PC-9 (cell line): ENCODE data around the gene TCEANC2.

Source experiments
- EZH2 ChIP-seq: fragments of 200-600 bp; sonication (generic); IDR thresholded peaks from 2 replicates; pipeline ENCODE4 v1.8.0; 2017; ENCODE audit warnings: antibody characterized with exemption, low read depth
- TF ChIP-seq, protein P1 (sequence below): fragments of 200-600 bp; sonication (generic); conservative IDR thresholded peaks from 2 replicates; pipeline ENCODE4 v1.6.1; 2017; ENCODE audit warnings: mixed run types, antibody characterized with exemption, mild to moderate bottlenecking, moderate library complexity

DNA sequence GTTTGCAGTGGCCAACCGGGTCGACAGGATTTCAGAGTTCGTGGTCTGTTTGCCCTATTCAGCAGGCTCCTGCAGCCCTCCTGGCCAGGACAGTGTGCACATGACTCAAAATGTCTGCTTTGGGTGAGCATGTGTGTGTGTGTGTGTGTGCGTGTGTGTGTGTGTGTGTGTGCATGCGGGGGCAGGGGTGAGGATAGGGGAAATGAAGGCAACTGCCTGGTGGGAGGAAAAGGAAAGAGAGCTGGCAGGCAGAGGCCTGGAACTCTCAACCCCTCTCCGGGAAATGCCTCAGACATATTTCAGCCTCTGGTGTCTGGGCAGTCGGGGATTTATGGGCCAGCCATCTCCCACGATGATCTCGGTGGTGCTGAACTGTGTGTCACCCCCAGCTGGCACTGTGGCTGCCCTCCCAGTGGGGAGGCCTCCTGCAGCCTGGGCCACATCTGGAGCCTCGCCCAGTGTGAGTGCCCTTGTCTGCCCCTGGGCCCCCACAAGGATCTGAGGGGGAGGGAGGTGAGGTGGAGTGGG, 84.2 kb downstream of the TCEANC2 start:
- TF ChIP-seq, protein P1, sequence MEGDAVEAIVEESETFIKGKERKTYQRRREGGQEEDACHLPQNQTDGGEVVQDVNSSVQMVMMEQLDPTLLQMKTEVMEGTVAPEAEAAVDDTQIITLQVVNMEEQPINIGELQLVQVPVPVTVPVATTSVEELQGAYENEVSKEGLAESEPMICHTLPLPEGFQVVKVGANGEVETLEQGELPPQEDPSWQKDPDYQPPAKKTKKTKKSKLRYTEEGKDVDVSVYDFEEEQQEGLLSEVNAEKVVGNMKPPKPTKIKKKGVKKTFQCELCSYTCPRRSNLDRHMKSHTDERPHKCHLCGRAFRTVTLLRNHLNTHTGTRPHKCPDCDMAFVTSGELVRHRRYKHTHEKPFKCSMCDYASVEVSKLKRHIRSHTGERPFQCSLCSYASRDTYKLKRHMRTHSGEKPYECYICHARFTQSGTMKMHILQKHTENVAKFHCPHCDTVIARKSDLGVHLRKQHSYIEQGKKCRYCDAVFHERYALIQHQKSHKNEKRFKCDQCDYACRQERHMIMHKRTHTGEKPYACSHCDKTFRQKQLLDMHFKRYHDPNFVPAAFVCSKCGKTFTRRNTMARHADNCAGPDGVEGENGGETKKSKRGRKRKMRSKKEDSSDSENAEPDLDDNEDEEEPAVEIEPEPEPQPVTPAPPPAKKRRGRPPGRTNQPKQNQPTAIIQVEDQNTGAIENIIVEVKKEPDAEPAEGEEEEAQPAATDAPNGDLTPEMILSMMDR = no peak
- TF ChIP-seq EZH2 = no peak
